ENCODE data around the gene RASA1. TPM values are rescaled to one million over a fixed set of nuclear protein-coding genes. Genes with fewer than 3 reads are reported as not detected.
"Not testable (repeated sequence)": the region's sequence is repeated elsewhere in the genome, so short reads cannot be mapped to it uniquely, and the experiment has no call there.

The RASA1 gene
- total RNA-seq, 1 donor from 2014 or later: 36.3 TPM

DNA sequence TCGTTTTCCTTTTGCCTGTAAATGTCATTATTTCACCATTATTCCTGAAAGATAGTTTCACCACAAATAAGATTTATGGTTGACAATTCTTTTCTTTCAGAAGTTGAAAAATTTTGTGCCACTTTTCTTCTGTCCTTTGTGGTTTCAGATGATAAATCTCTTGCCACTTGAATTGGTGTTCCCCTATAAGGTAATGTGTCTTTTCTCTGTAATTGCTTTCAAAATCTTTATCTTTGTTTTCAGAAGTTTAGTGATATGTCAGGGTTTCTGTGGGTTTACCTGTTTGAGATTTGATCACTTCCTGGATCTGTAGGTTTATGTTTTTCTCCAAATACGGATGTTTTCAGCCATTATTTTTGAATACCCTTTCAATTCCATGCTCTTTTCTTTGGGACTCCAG, 14.6 kb downstream of the RASA1 start:
- DNase-seq: no peak

- not testable (repeated sequence) for DNase-seq
Measured at GRCh38 chr5:87287266-87287665, 19.6 kb downstream of the RASA1 start.

DNA sequence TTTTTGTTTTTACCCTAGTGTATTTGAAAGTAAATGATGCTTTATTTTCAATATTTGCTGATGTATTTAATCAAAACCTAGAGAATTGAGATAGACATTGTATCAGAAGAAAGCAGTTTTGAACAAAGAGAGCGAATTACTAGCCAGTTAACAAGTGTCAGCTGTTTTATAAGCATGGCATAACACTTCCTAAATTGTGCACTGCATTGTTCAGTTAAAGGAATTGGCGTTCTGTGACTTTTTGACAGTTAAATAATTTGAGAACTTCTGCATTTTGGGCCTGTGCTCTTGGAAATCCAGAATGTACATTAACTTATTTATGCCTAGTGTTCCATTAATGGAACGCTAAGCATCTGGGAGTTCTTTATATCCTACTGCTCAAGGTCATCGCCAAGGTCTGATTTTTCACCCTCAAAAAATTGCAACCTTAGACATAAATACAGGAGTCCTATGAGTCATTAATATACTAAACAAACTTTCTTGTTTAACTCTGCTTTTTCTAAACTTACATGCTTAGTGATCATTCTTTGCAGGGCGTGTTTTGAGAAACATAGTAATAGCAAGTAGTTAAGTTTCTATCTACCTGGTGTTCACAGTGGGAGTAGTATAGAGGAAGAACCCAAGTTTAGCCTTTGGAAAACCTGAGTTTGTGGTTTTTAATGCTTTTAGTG, 31.1 kb downstream of the RASA1 start:
- DNase-seq: no peak

- no peak for DNase-seq
Measured at GRCh38 chr5:87300176-87300575, 32.5 kb downstream of the RASA1 start.

DNA sequence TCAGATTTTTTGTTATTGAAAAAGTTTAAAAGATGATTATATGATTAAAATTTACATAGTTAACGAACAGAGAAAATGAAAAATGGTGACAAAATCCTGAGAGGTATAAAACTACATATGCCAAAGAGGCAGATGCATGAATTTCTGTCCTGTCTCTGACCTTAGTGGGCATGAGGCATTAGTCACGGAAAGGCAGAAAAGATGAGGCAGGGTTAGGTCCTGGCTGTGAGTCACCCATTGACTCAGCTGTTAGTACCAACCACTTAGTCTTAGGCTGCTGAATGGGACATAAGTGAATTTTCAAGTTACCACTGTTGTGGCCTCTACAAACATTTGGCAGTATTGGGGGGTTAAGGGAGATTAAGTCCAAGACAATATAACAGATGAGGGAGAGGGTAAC, 33.1 kb downstream of the RASA1 start:
- no peak for DNase-seq

DNA sequence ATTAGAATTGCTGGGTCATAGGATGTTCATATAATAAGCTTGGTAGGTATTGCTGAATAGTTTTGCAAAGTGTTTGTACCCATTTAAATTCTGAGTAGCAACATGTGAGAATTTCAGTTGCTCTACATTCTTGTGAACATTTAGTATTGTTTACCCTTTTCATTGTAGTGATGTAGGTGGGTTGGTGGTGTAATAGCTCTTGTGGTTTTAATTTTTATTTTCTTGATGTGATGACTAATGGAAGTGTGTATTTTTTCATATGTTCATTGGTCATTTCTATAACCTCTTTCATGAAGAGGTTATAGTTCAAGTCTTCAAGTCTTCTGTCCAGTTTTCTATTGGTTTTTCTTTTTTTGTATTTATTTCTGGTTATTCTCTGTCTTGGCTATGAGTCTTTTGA, 34.4 kb downstream of the RASA1 start:
- DNase-seq: no peak

DNA sequence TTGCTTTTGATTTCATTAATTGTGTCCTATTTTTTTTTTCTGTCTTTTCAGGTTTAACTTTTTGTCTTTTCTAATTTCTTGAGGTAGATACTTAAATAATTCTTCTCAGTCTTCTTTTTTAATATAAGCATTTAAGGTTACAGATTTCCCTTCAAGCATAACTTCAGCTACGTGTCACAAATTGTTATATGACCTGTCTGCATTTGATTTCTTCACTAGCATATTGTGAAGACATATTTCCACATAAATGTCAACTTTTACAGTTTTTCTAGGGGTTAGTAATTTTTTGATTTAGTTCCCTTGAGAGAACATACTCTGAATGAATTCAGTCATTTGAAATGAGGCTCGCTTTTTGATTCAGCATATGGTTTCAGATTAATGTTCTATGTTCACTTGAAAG, 35.6 kb downstream of the RASA1 start:
- DNase-seq: no peak

DNA sequence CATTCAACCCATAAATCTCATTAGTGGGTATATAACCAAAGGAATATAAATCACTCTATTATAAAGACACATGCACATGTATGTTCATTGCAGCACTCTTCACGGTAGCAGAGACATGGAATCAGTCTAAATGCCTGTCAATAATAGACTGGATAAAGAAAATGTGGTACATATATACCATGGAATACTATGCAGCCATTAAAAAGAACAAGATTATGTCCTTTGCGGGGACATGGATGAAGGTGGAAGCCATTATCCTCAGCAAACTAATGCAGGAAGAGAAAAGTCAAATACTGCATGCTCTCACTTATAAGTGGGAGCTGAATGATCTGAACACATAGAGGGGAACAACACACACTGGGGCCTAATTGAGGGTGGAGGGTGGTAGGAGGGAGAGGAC, 38.4 kb downstream of the RASA1 start:
- not testable (repeated sequence) for DNase-seq

DNA sequence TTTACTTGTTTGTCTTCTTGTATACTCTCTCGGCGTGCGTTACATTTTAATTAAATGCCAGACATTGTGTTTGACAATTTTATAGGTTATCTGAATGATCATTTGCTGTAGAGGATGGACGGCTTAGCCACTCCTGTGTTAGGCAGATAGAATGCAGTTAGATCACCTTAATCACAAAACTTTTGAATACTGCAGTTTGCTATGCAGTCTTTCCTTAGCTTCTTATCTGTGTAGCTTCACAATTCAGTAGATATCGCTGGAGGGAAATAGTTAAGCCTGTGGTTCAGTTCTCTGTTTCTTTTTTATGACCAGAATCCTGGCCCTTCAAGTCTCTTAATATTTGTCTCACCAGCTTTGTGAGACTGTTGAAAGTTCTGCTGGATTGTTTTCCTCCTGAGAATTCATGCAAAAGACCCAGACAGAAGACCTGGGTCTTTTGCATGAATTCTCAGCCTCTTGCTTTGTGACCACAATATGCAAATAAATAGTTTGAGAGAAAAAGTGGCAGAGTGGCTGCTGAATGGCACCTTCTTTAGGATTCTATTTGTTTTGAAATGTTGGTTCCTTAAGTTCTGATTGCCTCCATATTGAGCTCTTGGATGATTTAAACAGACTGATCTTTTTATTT, 40.2 kb downstream of the RASA1 start:
- no peak for DNase-seq

- DNase-seq: no peak
Measured at GRCh38 chr5:87311405-87312279, 44.0 kb downstream of the RASA1 start.

- no peak for DNase-seq
Measured at GRCh38 chr5:87313216-87313615, 45.5 kb downstream of the RASA1 start.

- no peak for DNase-seq
Measured at GRCh38 chr5:87319469-87319868, 51.8 kb downstream of the RASA1 start.

GRCh38 chr5:87321605-87322004, 53.9 kb downstream of the RASA1 start:
- no peak for DNase-seq

- no peak for DNase-seq
Measured at GRCh38 chr5:87322381-87322780, 54.7 kb downstream of the RASA1 start.

DNA sequence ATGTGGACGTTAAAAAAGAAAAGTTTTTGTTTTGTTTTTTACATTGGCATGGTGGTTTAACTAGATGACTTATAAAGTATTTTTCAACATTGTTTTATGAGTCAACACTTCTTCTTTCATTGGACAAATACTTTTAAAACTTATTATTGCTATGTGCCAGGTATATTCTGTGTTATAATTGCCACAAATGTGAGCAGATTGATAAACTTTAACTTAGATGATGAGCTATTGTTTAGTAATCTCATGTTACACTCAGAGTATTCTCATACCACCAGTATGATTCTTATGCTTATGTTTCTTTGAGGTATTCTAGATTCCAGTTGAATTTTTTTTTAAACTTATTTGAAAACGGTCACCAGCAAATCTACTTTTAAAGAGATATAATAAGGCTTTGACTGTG, 60.3 kb downstream of the RASA1 start:
- DNase-seq: no peak

DNA sequence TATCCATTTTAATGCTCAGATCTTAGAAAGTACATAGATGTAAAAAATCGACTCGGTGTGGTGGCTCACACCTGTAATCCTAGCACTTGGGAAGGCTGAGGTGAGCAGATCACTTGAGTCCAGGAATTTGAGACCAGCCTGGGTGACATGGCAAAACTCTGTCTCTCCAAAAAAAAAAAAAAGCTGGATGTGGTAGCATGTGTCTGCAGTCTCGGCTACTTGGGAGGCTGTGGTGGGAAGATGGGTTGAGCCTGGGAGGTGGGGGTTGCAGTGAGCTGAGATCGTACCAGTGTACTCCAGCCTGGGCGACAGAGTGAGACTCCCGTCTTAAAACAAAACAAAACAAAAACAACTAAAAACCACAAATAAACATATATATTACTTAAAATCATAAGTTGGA, 61.4 kb downstream of the RASA1 start:
- no peak for DNase-seq

- DNase-seq: no peak
Measured at GRCh38 chr5:87339986-87340385, 72.3 kb downstream of the RASA1 start.

DNA sequence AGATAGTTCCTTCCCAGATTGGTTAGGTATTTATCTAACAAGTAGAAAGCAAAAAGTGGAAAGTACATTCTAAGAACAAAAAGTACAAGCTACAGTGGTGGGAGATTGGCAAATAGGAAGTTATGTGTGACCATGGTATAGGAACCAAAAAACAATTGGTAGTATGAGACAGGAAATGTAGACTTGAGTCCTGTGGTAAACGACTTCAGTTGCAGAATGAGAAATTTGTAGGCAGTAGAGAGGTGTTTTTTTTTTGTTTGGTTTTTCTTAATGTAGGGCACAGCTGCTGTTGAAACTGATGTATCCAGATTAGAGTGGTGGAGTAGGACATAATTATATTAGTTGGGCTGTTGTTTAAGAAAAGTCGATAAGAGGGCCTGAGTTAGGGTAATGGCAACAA, 73.0 kb downstream of the RASA1 start:
- DNase-seq: no peak

DNA sequence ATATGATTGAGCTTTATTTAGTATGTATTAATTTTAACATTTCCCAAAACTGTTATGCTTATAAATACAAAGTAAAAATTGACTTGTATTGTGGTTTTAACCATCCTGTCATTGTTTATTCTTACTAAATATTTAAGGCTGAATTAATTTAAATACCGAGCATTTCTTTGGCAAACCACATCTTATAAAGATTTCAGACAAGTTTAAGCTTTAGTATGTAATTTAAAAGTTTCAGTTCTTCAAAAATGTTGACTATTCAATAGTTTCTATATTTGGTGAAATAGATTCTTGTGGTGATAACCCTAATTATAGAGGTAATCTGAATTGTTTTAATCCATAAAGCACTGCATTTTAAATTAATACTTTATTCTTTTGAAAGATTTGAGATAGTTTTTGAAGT, 79.6 kb downstream of the RASA1 start:
- DNase-seq: no peak

GRCh38 chr5:87347841-87348240, 80.2 kb downstream of the RASA1 start:
- no peak for DNase-seq

GRCh38 chr5:87354496-87354895, 86.8 kb downstream of the RASA1 start:
- no peak for DNase-seq

DNA sequence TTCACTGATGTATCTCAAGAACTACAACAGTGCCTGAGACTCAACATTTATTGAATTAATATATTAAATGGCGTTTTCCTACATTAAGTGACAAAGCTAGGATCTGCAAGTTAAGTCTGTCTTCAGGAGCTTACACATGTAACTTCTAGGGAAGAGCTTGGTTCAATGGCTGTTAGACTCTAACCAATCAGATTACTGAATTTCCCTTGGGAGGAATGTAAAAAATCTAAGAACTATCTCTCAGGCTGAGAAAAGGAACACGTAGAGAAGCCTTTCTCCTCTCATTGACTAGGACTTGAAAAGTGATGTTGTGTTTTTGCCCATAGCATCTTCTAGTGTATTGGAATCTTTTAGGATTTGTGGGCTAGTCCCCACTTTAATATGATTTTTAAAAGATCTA, 91.4 kb downstream of the RASA1 start:
- DNase-seq: no peak

GRCh38 chr5:87360132-87360531, 92.4 kb downstream of the RASA1 start:
- no peak for DNase-seq

Data from tongue (tissue), 2 donors.